RPMI8226 (cell line): ENCODE measurements around the gene SELENOI.
A peak's percentile ranks its signal among the peaks of the same experiment; 100 is the strongest.
"Not testable (repeated sequence)": the region's sequence is repeated elsewhere in the genome, so short reads cannot be mapped to it uniquely, and the experiment has no call there.

Experiments
- DNase-seq: peaks from one replicate; pipeline ENCODE4 v3.0.0-alpha.2; 2015

Gene SELENOI

GRCh38 chr2:26327291-26328272 lies 18.4 kb upstream of the SELENOI start:
- DNase-seq = no peak

- DNase-seq = not testable (repeated sequence)
These were observed 16.9 kb upstream of the SELENOI start for GRCh38 chr2:26329083-26329482.

GRCh38 chr2:26330114-26330549 lies 15.8 kb upstream of the SELENOI start:
- DNase-seq = peak; percentile 80

GRCh38 chr2:26330604-26331003 lies 15.3 kb upstream of the SELENOI start:
- no peak for DNase-seq

- not testable (repeated sequence) for DNase-seq
These were observed 14.6 kb upstream of the SELENOI start for GRCh38 chr2:26331321-26331720.

GRCh38 chr2:26333293-26333692 lies 12.7 kb upstream of the SELENOI start:
- no peak for DNase-seq

GRCh38 chr2:26335231-26335630 lies 10.7 kb upstream of the SELENOI start:
- DNase-seq = no peak

- no peak for DNase-seq
These were observed 9.2 kb upstream of the SELENOI start for GRCh38 chr2:26336719-26337118.

GRCh38 chr2:26337298-26337697 lies 8.6 kb upstream of the SELENOI start:
- DNase-seq = no peak

- no peak for DNase-seq
These were observed 5.1 kb upstream of the SELENOI start for GRCh38 chr2:26340831-26341230.

GRCh38 chr2:26344581-26345282 lies 1.2 kb upstream of the SELENOI start:
- no peak for DNase-seq

- no peak for DNase-seq
These were observed 729 bp upstream of the SELENOI start for GRCh38 chr2:26345283-26345544.

GRCh38 chr2:26346454-26347053 lies 611 bp downstream of the SELENOI start, which contains the start of gene ADGRF3:
Gene ADGRF3 (minus strand): TSS chr2:26346789. CDS start chr2:26346234, 555 bp downstream.
- DNase-seq = peak; percentile 83

GRCh38 chr2:26347286-26347865 lies 1.4 kb downstream of the SELENOI start:
- DNase-seq = no peak

GRCh38 chr2:26349690-26350089 lies 3.7 kb downstream of the SELENOI start:
- DNase-seq = no peak

- no peak for DNase-seq
These were observed 5.6 kb downstream of the SELENOI start for GRCh38 chr2:26351375-26352090.

- DNase-seq = no peak
These were observed 6.9 kb downstream of the SELENOI start for GRCh38 chr2:26352892-26353291.

- not testable (repeated sequence) for DNase-seq
These were observed 8.5 kb downstream of the SELENOI start for GRCh38 chr2:26354469-26354868.

- DNase-seq = no peak
These were observed 9.4 kb downstream of the SELENOI start for GRCh38 chr2:26355038-26355995.

GRCh38 chr2:26356111-26356510 lies 10.2 kb downstream of the SELENOI start:
- DNase-seq = no peak

GRCh38 chr2:26356771-26357170 lies 10.8 kb downstream of the SELENOI start:
- DNase-seq = no peak
